HCT116 (cell line): Measurements from ENCODE around the gene KCNE1.
"Not testable (repeated sequence)": the region's sequence is repeated elsewhere in the genome, so short reads cannot be mapped to it uniquely, and the experiment has no call there.

ENCODE experiments used
- ATF3 ChIP-seq: IDR thresholded peaks from 2 replicates; pipeline ENCODE4 v1.6.1; 2012
- CTCF ChIP-seq, 3 experiments: fragments of 200-600 bp in 1 of 3; sonication (generic) in 1 of 3; IDR thresholded peaks in 2 of 3; conservative IDR thresholded peaks in 1 of 3; 2 replicates each; pipeline ENCODE4 v1.5.1; 2012 to 2017; ENCODE audit warnings: low read depth in 2 of 3, low read length in 2 of 3, antibody characterized with exemption in 1 of 3, borderline replicate concordance in 1 of 3, control low read depth in 1 of 3, mild to moderate bottlenecking in 1 of 3, mixed read lengths in 1 of 3, mixed run types in 1 of 3, moderate library complexity in 1 of 3; ENCODE audit not compliant: insufficient read depth in 1 of 3
- EZH2 ChIP-seq: fragments of 200-600 bp; sonication (generic); IDR thresholded peaks from 2 replicates; pipeline ENCODE4 v1.6.1; 2017; ENCODE audit warnings: antibody characterized with exemption, mixed run types
- POLR2A ChIP-seq: IDR thresholded peaks from 2 replicates; pipeline ENCODE4 v1.7.0; 2011; ENCODE audit warnings: borderline replicate concordance; ENCODE audit not compliant: insufficient read depth, insufficient read length; ENCODE audit errors: extremely low read depth

- TF ChIP-seq POLR2A; CTCF (IDR thresholded peaks at IDR 0.05 in 2 of 3, conservative IDR thresholded peaks at IDR 0.05 in 1 of 3; ENCODE audit: borderline replicate concordance in 1 of 3, insufficient read depth in 1 of 3, low read depth in 2 of 3, low read length in 2 of 3); EZH2; ATF3: not testable (repeated sequence)
These were observed 28.6 kb downstream of the KCNE1 start for GRCh38 chr21:34483435-34483834.
